NCI-H2196 treated with DMSO at 0.1 percent for 48 hours (cell line): ENCODE results near the gene LRRC32.

Source experiments
- DNase-seq: peaks from one replicate; lab custom pipeline; 2025; ENCODE audit not compliant: unreplicated experiment; lab: John Stamatoyannopoulos, UW

LRRC32 gene

GRCh38 chr11:76670485-76671236 lies at the start of gene LRRC32:
Gene LRRC32, minus strand, starts transcription at chr11:76670747. Its CDS starts 4,793 bp downstream, at chr11:76665954.
- DNase-seq, result no peak

- no peak for DNase-seq
Observed at GRCh38 chr11:76719686-76720085, 49.1 kb upstream of the LRRC32 start.

GRCh38 chr11:76719281-76719680 lies 48.7 kb upstream of the LRRC32 start:
- DNase-seq, result no peak

GRCh38 chr11:76717816-76718215 lies 47.3 kb upstream of the LRRC32 start:
- no peak for DNase-seq

- no peak for DNase-seq
Observed at GRCh38 chr11:76717369-76717768, 46.8 kb upstream of the LRRC32 start.

- no peak for DNase-seq
Observed at GRCh38 chr11:76716268-76716667, 45.7 kb upstream of the LRRC32 start.

GRCh38 chr11:76714493-76714892 lies 43.9 kb upstream of the LRRC32 start:
- no peak for DNase-seq

GRCh38 chr11:76713499-76713898 lies 43.0 kb upstream of the LRRC32 start:
- no peak for DNase-seq

- no peak for DNase-seq
Observed at GRCh38 chr11:76712125-76712524, 41.6 kb upstream of the LRRC32 start.

- no peak for DNase-seq
Observed at GRCh38 chr11:76709756-76710155, 39.2 kb upstream of the LRRC32 start.

GRCh38 chr11:76708972-76709660 lies 38.6 kb upstream of the LRRC32 start:
- no peak for DNase-seq

GRCh38 chr11:76707293-76707825 lies 36.8 kb upstream of the LRRC32 start:
- DNase-seq, result no peak

- DNase-seq, result no peak
Observed at GRCh38 chr11:76706667-76707066, 36.1 kb upstream of the LRRC32 start.

GRCh38 chr11:76705826-76706225 lies 35.3 kb upstream of the LRRC32 start:
- no peak for DNase-seq

GRCh38 chr11:76704171-76704948 lies 33.8 kb upstream of the LRRC32 start:
- no peak for DNase-seq

- no peak for DNase-seq
Observed at GRCh38 chr11:76703707-76704106, 33.2 kb upstream of the LRRC32 start.

GRCh38 chr11:76702336-76703128 lies 32.0 kb upstream of the LRRC32 start:
- no peak for DNase-seq

- DNase-seq, result no peak
Observed at GRCh38 chr11:76701294-76702040, 30.9 kb upstream of the LRRC32 start.

- no peak for DNase-seq
Observed at GRCh38 chr11:76700177-76701100, 29.9 kb upstream of the LRRC32 start.
